ENCODE results near the gene ELOVL2.
"Not testable (repeated sequence)": the region's sequence is repeated elsewhere in the genome, so short reads cannot be mapped to it uniquely, and the experiment has no call there.

The ELOVL2 gene, protein sequence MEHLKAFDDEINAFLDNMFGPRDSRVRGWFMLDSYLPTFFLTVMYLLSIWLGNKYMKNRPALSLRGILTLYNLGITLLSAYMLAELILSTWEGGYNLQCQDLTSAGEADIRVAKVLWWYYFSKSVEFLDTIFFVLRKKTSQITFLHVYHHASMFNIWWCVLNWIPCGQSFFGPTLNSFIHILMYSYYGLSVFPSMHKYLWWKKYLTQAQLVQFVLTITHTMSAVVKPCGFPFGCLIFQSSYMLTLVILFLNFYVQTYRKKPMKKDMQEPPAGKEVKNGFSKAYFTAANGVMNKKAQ

DNA sequence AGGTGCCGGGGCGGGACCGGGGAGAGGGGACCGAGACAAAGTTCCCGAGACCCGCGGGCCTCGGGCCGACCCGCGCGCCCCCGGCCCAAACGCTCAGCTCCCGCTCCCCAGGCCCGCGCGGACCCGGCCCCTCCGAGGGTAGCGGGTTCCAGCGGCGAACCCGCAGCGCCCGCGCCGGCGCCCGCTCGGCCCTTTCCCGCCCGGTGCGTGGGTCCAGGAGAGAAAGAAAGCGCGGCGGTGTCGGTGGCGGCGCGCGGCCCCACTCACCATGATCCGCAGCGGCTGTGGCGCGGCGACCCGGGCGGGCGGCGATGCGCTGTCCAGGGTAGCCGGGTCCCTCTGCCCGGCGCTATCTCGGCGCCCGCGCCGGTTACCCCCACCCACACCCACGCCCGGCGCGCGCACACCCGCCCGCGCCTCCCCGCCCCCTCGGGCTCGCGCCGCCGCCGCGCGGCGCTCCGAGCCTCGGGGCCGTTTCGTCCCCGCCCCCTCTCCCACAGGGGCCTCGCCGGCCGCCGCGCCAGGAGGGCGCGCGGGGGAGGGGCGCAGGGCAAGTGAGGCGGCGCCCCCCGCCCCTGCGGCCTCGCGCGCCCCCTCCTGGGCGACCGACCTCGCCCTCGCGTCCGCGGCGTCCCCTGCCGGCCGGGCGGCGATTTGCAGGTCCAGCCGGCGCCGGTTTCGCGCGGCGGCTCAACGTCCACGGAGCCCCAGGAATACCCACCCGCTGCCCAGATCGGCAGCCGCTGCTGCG lies at the start of gene ELOVL2:
Gene ELOVL2 (minus strand): TSS at position 345 of the 751 bp plus-strand sequence. CDS start 75 bp downstream, at position 270.
- DNase-seq (ENCODE audit: low spot score), result no peak
- H3K9me3 ChIP-seq (ENCODE audit: severe bottlenecking), result no peaks in the 10 kb centered on the region
- H3K4me3 ChIP-seq (ENCODE audit: severe bottlenecking), result peak within 1 kb of the TSS; percentile 43
- H3K36me3 ChIP-seq (ENCODE audit: low read depth), result no peaks in the 10 kb centered on the region
- peak; percentile 80 for TF ChIP-seq CTCF (IDR thresholded peaks at IDR 0.05; ENCODE audit: poor library complexity, severe bottlenecking)
- H3K4me1 ChIP-seq (ENCODE audit: insufficient read depth, poor library complexity, severe bottlenecking), result no peaks in the 10 kb centered on the region
- H3K27me3 ChIP-seq (ENCODE audit: insufficient read depth, poor library complexity, severe bottlenecking), result peaks cover 47% of the 10 kb centered on the region
- ATAC-seq (ENCODE audit: low read depth), result peak; percentile 84
- H3K27ac ChIP-seq (ENCODE audit: poor library complexity, severe bottlenecking), result no peak within 1 kb of the TSS

GRCh38 chr6:11093376-11093625 lies 49.2 kb upstream of the ELOVL2 start:
- Histone ChIP-seq H3K9me3 (ENCODE audit: severe bottlenecking) (no peaks in the 10 kb centered on the region), H3K36me3 (ENCODE audit: low read depth) (no peaks in the 10 kb centered on the region; the same call in none of the 2 replicates), H3K27me3 (ENCODE audit: insufficient read depth, poor library complexity, severe bottlenecking) (no peaks in the 10 kb centered on the region), H3K4me3 (ENCODE audit: severe bottlenecking) (peak overlapping the region; percentile 99), H3K27ac (ENCODE audit: poor library complexity, severe bottlenecking) (peak overlapping the region; percentile 74), H3K4me1 (ENCODE audit: insufficient read depth, poor library complexity, severe bottlenecking) (peaks cover 9% of the 10 kb centered on the region)
- ATAC-seq (ENCODE audit: low read depth) (peak; percentile 16), DNase-seq (ENCODE audit: low spot score) (no peak)
- TF ChIP-seq CTCF (IDR thresholded peaks at IDR 0.05; ENCODE audit: poor library complexity, severe bottlenecking), result no peak

DNA sequence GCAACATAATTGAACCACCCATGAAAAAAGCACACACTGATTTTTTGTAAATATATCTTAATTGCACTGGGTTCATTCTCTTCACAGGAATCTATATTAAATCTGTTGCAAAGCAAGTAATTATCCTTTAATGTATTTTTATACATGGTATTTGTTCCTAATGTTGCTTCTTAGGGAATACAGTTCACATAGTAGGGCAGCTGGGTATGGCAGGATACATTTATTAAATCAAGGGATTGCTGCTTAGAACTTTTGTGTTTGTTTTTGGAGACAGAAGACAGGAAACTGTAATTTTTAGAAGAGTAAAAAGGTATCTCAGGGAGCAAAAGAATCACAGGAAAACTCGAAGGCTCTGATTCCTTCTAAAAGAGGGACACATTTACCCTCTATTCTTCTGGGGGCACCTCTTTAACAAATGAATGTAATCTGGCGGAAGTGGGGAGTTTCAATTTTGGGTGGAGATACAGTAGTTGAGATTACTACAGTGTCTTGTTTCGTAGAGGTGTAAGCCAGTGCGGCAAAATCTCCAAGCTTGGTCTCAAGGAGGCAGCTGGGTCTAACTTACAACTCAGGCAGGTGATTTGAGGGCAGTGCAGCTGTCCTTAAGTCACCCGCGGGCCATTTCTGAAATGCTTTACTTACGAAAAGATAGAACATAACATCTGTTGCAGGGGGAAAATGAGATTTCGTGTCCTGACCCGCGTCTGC lies 48.7 kb upstream of the ELOVL2 start:
- Histone ChIP-seq H3K4me1 (ENCODE audit: insufficient read depth, poor library complexity, severe bottlenecking) (peaks cover 9% of the 10 kb centered on the region), H3K4me3 (ENCODE audit: severe bottlenecking) (peak overlapping the region; percentile 99), H3K27me3 (ENCODE audit: insufficient read depth, poor library complexity, severe bottlenecking) (no peaks in the 10 kb centered on the region), H3K27ac (ENCODE audit: poor library complexity, severe bottlenecking) (peak overlapping the region; percentile 74), H3K9me3 (ENCODE audit: severe bottlenecking) (no peaks in the 10 kb centered on the region), H3K36me3 (ENCODE audit: low read depth) (no peaks in the 10 kb centered on the region; the same call in 1 of the 2 replicates)
- ATAC-seq (ENCODE audit: low read depth) (peak; percentile 16), DNase-seq (ENCODE audit: low spot score) (no peak)
- TF ChIP-seq CTCF (IDR thresholded peaks at IDR 0.05; ENCODE audit: poor library complexity, severe bottlenecking), result no peak

DNA sequence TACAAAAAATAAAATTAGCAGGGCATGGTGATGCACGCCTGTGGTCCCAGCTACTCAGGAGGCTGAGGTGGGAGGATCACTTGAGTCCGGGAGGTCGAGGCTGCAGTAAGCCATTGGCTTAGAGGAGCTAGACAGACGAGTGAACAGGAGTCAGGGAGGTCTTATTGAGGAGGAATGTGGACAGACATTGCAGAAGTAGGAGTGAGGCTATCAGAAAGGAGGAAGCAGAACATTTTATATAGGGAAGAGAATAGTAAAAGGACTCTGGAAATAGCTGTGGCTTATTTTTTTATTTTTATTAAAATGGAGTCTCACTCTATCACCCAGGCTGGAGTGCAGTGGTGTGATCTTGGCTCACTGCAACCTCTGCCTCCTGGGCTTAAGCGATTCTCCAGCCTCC lies 47.0 kb upstream of the ELOVL2 start:
- not testable (repeated sequence) for ATAC-seq (ENCODE audit: low read depth)

DNA sequence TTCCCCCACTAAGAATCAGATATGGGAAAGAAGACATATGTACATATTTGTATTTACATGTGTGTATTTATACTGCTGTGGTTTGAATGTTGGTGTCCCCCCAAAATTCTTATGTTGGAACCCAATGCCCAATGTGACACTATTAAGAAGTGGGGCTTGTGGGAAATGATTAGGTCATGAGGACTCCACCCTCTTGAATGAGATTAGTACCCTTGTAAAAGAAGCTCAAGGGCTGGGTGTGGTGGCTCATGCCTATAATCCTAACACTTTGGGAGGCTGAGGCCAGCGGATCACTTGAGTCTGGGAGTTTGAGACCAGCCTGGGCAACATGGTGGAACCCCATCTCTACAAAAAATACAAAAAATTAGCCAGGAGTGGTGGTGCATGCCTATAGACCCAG lies 45.6 kb upstream of the ELOVL2 start:
- H3K4me1 ChIP-seq (ENCODE audit: insufficient read depth, poor library complexity, severe bottlenecking), result no peaks in the 10 kb centered on the region
- TF ChIP-seq CTCF (IDR thresholded peaks at IDR 0.05; ENCODE audit: poor library complexity, severe bottlenecking), result no peak
- no peaks in the 10 kb centered on the region for H3K27me3 ChIP-seq (ENCODE audit: insufficient read depth, poor library complexity, severe bottlenecking)
- ATAC-seq (ENCODE audit: low read depth) (no peak), DNase-seq (ENCODE audit: low spot score) (no peak)
- no peak overlapping the region for H3K27ac ChIP-seq (ENCODE audit: poor library complexity, severe bottlenecking)
- no peaks in the 10 kb centered on the region for H3K9me3 ChIP-seq (ENCODE audit: severe bottlenecking)
- no peaks in the 10 kb centered on the region for H3K36me3 ChIP-seq (ENCODE audit: low read depth)
- H3K4me3 ChIP-seq (ENCODE audit: severe bottlenecking), result no peak overlapping the region

More for the DNA sequence above, 47.0 kb upstream of the ELOVL2 start:
- H3K27ac ChIP-seq (ENCODE audit: poor library complexity, severe bottlenecking); H3K9me3 ChIP-seq (ENCODE audit: severe bottlenecking); H3K4me3 ChIP-seq (ENCODE audit: severe bottlenecking); DNase-seq (ENCODE audit: low spot score); H3K27me3 ChIP-seq (ENCODE audit: insufficient read depth, poor library complexity, severe bottlenecking); H3K4me1 ChIP-seq (ENCODE audit: insufficient read depth, poor library complexity, severe bottlenecking); H3K36me3 ChIP-seq (ENCODE audit: low read depth): not testable (repeated sequence)

DNA sequence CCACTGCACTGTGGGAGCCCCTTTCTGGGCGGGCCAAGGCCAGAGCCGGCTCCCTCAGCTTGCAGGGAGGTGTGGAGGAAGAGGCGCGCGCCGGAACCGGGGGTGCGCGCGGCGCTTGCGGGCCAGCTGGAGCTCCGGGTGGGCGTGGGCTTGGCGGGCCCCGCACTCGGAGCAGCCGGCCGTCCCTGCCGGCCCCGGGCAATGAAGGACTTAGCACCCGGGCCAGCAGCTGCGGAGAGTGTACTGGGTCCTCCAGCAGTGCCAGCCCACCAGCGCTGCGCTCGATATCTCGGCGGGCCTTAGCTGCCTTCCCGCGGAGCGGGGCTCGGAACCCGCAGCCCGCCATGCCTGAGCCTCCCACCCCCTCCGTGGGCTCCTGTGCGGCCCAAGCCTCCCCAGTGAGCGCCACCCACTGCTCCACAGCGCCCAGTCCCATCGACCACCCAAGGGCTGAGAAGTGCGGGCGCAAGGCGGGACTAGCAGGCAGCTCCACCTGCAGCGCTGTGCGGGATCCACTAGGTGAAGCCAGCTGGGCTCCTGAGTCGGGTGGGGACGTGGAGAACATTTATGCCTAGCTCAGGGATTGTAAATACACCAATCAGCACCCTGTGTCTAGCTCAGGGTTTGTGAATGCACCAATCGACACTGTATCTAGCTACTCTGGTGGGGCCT lies 43.2 kb upstream of the ELOVL2 start:
- not testable (repeated sequence) for H3K27ac ChIP-seq (ENCODE audit: poor library complexity, severe bottlenecking); H3K36me3 ChIP-seq (ENCODE audit: low read depth); DNase-seq (ENCODE audit: low spot score); H3K27me3 ChIP-seq (ENCODE audit: insufficient read depth, poor library complexity, severe bottlenecking); H3K4me3 ChIP-seq (ENCODE audit: severe bottlenecking); ATAC-seq (ENCODE audit: low read depth); H3K9me3 ChIP-seq (ENCODE audit: severe bottlenecking); H3K4me1 ChIP-seq (ENCODE audit: insufficient read depth, poor library complexity, severe bottlenecking)
